Hematopoietic multipotent progenitor cell (in vitro differentiated cells): ENCODE data around the gene EPC1. TPM values are rescaled to one million over a fixed set of nuclear protein-coding genes. Genes with fewer than 3 reads are reported as not detected.
A peak's percentile ranks its signal among the peaks of the same experiment; 100 is the strongest.

ENCODE experiments used
- DNase-seq, 3 donors: peaks; one replicate each; pipeline ENCODE4 v3.0.0-alpha.2; 2011 to 2015; ENCODE audit warnings: low read depth in 2 of 3, low spot score in 2 of 3
- total RNA-seq: library from RNA; depleted of rRNA; stranded (reverse); fragments of >200 nt; gene quantifications from one replicate; pipeline ENCODE4 v1.2.3, GENCODE V29; 2012

Gene EPC1
- total RNA-seq, 1 donor, result 70.6 TPM

DNA sequence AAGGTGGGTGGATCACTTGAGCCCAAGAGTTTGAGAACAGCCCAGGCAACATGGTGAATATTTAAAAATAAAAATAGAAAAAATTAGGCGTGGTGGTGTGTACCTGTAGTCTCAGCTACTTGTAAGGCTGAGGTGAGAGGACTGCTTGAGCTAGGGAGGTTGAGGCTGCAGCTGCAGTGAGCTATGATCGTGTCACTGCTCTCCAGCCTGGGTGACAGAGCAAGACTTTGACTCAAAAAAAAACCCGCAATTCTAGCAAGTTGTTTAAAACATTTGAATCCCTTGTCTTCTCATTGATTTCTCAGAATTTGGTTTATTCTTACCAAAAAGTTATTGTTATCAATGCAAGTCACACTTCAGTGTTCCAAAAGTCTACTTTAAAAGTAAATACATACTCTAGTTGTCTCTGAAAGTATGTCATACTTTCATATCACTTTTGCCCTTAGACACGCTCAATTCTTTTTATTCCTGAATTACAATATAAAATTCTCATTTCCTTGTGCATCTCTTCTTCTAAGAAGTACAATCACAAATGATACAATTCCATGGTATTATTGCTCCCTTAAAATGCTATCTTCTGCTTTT is 6.3 kb downstream of the EPC1 start:
- DNase-seq, result no peak

- no peak for DNase-seq
Measured at GRCh38 chr10:32338262-32338661, 8.7 kb downstream of the EPC1 start.

DNA sequence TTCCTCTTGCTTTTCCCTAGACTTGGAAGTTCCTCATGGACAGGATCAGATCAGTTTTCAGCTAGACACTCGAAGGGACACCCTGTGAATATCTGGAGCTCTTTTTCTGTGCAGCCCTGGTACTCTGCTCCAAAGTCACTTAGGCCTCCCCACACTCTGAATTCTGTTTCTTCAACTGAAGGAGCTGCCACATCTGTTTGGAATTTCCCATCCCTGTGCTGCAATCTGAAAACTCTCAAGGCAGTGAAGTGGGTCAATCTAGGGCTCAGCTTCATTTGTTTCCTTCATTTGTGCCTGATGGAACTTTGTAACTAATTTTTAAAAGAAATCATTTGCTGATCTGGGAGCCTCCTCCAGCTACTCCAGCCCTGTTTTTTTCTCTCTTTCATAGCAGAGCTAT is 9.6 kb downstream of the EPC1 start:
- no peak for DNase-seq

DNA sequence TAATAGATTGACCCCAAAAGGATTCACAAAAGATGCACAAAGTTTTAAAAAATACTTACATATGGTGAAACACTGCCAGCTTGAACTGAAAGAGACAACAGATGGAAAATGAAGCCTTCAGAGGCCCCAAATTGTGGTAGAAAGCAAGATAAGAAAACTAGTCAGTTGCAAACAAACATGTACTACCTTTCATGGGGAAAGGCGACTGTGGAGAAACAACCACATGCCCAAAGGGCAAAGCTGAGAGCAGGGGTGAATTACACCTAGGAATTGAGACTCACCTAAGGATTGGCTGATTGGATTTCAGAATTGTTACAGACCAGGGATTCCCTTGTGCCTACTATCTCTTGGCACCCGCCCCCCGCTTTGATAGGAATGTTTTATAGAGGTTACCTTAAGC is 13.1 kb downstream of the EPC1 start:
- DNase-seq, result no peak

GRCh38 chr10:32332299-32332750 is 14.6 kb downstream of the EPC1 start:
- DNase-seq, result peak; percentile 24 to 54 (median 38)

- no peak for DNase-seq
Measured at GRCh38 chr10:32331606-32332005, 15.4 kb downstream of the EPC1 start.

GRCh38 chr10:32330214-32330613 is 16.7 kb downstream of the EPC1 start:
- DNase-seq, result no peak

DNA sequence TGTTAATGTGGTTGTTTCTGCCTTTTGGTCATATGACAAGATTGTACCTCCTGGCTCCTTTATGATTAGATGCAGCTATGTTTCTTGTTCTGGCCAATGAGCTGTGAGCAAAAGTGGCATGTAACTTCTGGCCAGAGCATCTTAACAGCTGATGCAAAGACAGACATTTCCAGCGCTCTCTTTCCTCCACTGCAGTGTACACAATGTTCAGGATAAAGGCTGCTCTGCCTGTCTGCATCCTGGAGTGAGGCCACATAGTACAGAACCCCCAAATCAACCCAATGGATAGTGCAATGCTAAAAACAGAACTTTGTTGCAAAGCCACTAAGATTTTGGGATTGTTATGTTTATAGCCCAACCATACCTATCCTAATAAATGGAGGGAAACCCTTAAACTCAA is 17.9 kb downstream of the EPC1 start:
- no peak for DNase-seq

DNA sequence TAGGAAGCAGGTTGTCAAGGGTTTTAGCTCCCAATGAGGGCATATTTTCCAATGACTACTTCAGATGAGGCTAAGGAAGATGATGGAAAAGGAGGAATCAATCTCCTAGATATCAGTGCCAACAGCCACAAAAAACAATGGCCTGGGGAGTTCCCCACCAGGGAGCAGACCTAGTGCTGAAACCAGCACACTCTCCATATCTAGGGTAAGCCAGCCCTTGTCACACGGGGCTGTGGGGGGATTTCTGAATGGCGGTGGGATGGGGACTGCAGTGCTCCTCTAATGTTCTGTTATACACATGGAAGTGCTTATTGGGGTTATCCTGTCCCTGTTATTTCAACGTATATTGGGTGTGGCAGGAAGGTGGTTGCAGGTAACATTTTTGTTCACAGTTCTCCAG is 18.5 kb downstream of the EPC1 start:
- DNase-seq, result no peak

- no peak for DNase-seq
Measured at GRCh38 chr10:32327364-32327691, 19.6 kb downstream of the EPC1 start.

DNA sequence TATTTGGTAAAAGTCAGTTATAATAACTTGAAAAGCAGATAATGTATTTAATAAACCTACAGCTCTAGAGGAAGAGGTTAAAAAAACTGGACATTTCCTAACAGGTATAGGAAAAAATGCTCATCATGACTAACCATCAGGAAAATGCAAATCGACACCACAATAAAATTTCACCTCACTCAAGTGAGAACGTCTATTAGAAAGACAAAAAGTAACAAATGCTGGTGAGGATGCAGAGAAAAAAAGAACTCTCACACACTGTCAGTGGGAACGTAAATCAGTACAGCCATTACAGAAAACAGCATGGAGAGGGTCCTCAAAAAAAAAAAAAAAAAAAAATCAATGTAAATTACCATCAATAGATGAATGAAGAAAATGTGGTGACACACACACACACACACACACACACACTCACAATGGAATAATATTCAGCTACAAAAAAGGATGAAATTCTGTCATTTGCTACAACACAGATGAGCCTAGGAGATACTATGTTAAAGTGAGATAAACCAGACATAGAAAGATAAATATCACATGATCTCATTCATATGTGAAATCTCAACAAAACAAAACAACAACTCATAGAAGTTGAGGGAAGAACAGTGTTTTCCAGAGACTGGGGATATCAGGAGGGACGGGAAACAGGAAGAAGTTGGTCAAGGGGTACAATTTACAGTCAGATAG is 20.1 kb downstream of the EPC1 start:
- DNase-seq, result no peak

- no peak for DNase-seq
Measured at GRCh38 chr10:32326119-32326518, 20.8 kb downstream of the EPC1 start.

GRCh38 chr10:32323051-32323450 is 23.9 kb downstream of the EPC1 start:
- DNase-seq, result no peak

- no peak for DNase-seq
Measured at GRCh38 chr10:32321016-32321631, 25.8 kb downstream of the EPC1 start.

- no peak for DNase-seq
Measured at GRCh38 chr10:32318476-32318896, 28.5 kb downstream of the EPC1 start.

- DNase-seq, result peak in 2 of 3 donors; percentile 8 to 26
Measured at GRCh38 chr10:32317795-32318357, 29.1 kb downstream of the EPC1 start.

GRCh38 chr10:32315424-32315823 is 31.5 kb downstream of the EPC1 start:
- no peak for DNase-seq

- no peak for DNase-seq
Measured at GRCh38 chr10:32314588-32314987, 32.4 kb downstream of the EPC1 start.

GRCh38 chr10:32308027-32308603 is 38.8 kb downstream of the EPC1 start:
- no peak for DNase-seq

GRCh38 chr10:32307609-32308008 is 39.3 kb downstream of the EPC1 start:
- no peak for DNase-seq

- DNase-seq, result no peak
Measured at GRCh38 chr10:32299354-32299980, 47.5 kb downstream of the EPC1 start.
